B cell (primary cell): ENCODE data around the gene GPR137. TPM values are rescaled to one million over a fixed set of nuclear protein-coding genes. Genes with fewer than 3 reads are reported as not detected.

Experiments used
- ATAC-seq: fragments of 200-7000 bp; cut with Tn5 transposase; one replicate; pipeline ENCODE4 v1.10.0; 2021; ENCODE audit warnings: low read depth, mild to moderate bottlenecking, moderate number of reproducible peaks, moderate library complexity
- CTCF ChIA-PET: fragments of 350-600 bp; sonication (Branson Sonifier 250); formaldehyde crosslinking; loops from one replicate; lab custom pipeline; 2021; ENCODE audit warnings: antibody characterized with exemption, inconsistent platforms; lab: Charles Lee
- POLR2A ChIA-PET: fragments of 350-600 bp; sonication (Branson Sonifier 250); formaldehyde crosslinking; loops from one replicate; lab custom pipeline; 2021; ENCODE audit warnings: antibody characterized with exemption; lab: Charles Lee
- DNase-seq: peaks from one replicate; pipeline ENCODE4 v3.0.0; 2013
- H2AFZ ChIP-seq: 2 replicates; pipeline ENCODE4 v1.6.1; 2012; ENCODE audit warnings: mild to moderate bottlenecking, low read depth, low read length; ENCODE audit not compliant: insufficient read depth, poor library complexity, severe bottlenecking
- H3K27ac ChIP-seq, 2 donors: 1 replicate in 1 of 2; 2 replicates in 1 of 2; pipeline ENCODE4 v1.5.1; 2012 to 2013; ENCODE audit warnings: low read length in 2 of 2, mild to moderate bottlenecking in 2 of 2, moderate library complexity in 1 of 2
- H3K27me3 ChIP-seq, 4 experiments: fragments of 200-600 bp in 1 of 4; sonication (generic) in 1 of 4; replicated peaks in 1 of 4; 1 replicate in 2 of 4; 2 replicates in 2 of 4; pipeline versions ENCODE4 v1.6.1 to v1.7.0; 2013 to 2016; ENCODE audit warnings: low read length in 3 of 4, mild to moderate bottlenecking in 2 of 4, mixed read lengths in 1 of 4, moderate library complexity in 1 of 4; ENCODE audit not compliant: insufficient read depth in 4 of 4, control insufficient read depth in 3 of 4; ENCODE audit errors: control extremely low read depth in 1 of 4
- H3K36me3 ChIP-seq, 2 experiments: replicated peaks in 1 of 2; 1 replicate in 1 of 2; 2 replicates in 1 of 2; pipeline versions ENCODE4 v1.6.1 to v1.7.1; 2013; ENCODE audit warnings: low read length in 1 of 2; ENCODE audit not compliant: insufficient read depth in 2 of 2, control insufficient read depth in 1 of 2; ENCODE audit errors: control extremely low read depth in 1 of 2, extremely low read depth in 1 of 2
- H3K4me1 ChIP-seq, 2 donors: fragments of 200-600 bp in 1 of 2; sonication (generic) in 1 of 2; 1 replicate in 1 of 2; 2 replicates in 1 of 2; pipeline versions ENCODE4 v1.5.1 to v1.6.1; 2013 to 2017; ENCODE audit warnings: low read length in 2 of 2; ENCODE audit not compliant: control insufficient read depth in 2 of 2, insufficient read depth in 2 of 2
- H3K4me2 ChIP-seq: replicated peaks from 2 replicates; pipeline ENCODE3; 2012; ENCODE audit warnings: mild to moderate bottlenecking, low read depth, low read length; ENCODE audit not compliant: poor library complexity, severe bottlenecking
- H3K4me3 ChIP-seq, 5 experiments: fragments of 200-600 bp in 1 of 5; sonication (generic) in 1 of 5; 1 replicate in 3 of 5; 2 replicates in 2 of 5; pipeline versions ENCODE4 v1.5.1 to v1.7.0; 2011 to 2016; ENCODE audit warnings: low read length in 4 of 5, mild to moderate bottlenecking in 4 of 5, low read depth in 2 of 5, control low read depth in 1 of 5, moderate library complexity in 1 of 5; ENCODE audit not compliant: insufficient read depth in 1 of 5; ENCODE audit errors: control extremely low read depth in 1 of 5, extremely low read depth in 1 of 5
- H3K79me2 ChIP-seq: fragments of 200-600 bp; sonication (generic); one replicate; pipeline ENCODE4 v1.6.0; 2016; ENCODE audit warnings: low read length; ENCODE audit not compliant: control insufficient read depth, insufficient read depth
- H3K9ac ChIP-seq: fragments of 200-600 bp; sonication (generic); 2 replicates; pipeline ENCODE4 v1.6.1; 2017; ENCODE audit warnings: mild to moderate bottlenecking, low read length, moderate library complexity
- H3K9me3 ChIP-seq, 3 donors: one replicate each; pipeline versions ENCODE4 v1.6.1 to v1.7.1; 2013; ENCODE audit warnings: low read length in 2 of 3; ENCODE audit not compliant: control insufficient read depth in 2 of 3, insufficient read depth in 1 of 3; ENCODE audit errors: control extremely low read depth in 1 of 3
- H4K20me1 ChIP-seq: 2 replicates; pipeline ENCODE4 v1.6.0; 2012; ENCODE audit warnings: mild to moderate bottlenecking, low read length; ENCODE audit not compliant: insufficient read depth, control insufficient read depth, poor library complexity, severe bottlenecking
- H3K27ac Mint-ChIP-seq: one replicate; pipeline ENCODE4 v1.8.0; 2021; ENCODE audit warnings: mixed read lengths
- H3K27me3 Mint-ChIP-seq: one replicate; pipeline ENCODE4 v1.8.0; 2021; ENCODE audit warnings: mixed read lengths
- H3K4me1 Mint-ChIP-seq: one replicate; pipeline ENCODE4 v1.8.0; 2021; ENCODE audit warnings: mixed read lengths
- H3K4me3 Mint-ChIP-seq: one replicate; pipeline ENCODE4 v1.8.0; 2021; ENCODE audit warnings: mixed read lengths
- H3K9me3 Mint-ChIP-seq: one replicate; pipeline ENCODE4 v1.8.0; 2022; ENCODE audit warnings: mixed read lengths; ENCODE audit not compliant: insufficient read depth
- EZH2 ChIP-seq: IDR thresholded peaks from 2 replicates; pipeline ENCODE4 v1.6.1; 2012; ENCODE audit warnings: borderline replicate concordance, low read depth, mild to moderate bottlenecking, moderate library complexity, low read length; ENCODE audit not compliant: insufficient read depth, poor library complexity, severe bottlenecking
- WGBS: methylation state at CpG from one replicate; pipeline ENCODE4 v1.1.5; 2013; ENCODE audit warnings: missing lambda C conversion rate; ENCODE audit not compliant: insufficient coverage; 5-methylcytosine and 5-hydroxymethylcytosine counted together
- intact Hi-C: fragments of 100-400 bp; cut with micrococcal nuclease; formaldehyde crosslinking; loops from one replicate; pipeline ENCODE4 v1.10.0; 2022
- polyA plus RNA-seq: library from polyadenylated mRNA; depleted of rRNA; stranded (reverse); fragments of >200 nt; gene quantifications from 2 replicates; pipeline ENCODE4 v1.2.3, GENCODE V29; 2012
- total RNA-seq, 2 donors: library from RNA; stranded (reverse); fragments of 120-200 nt in 1 of 2; gene quantifications; 1 replicate in 1 of 2; 2 replicates in 1 of 2; pipeline versions ENCODE4 v1.2.3 to v1.2.4, GENCODE V29; 2013 to 2022
- TF ChIP-seq, protein P1 (sequence below): fragments of 200-600 bp; IDR thresholded peaks from one replicate; pipeline ENCODE4 v1.8.0; 2022; ENCODE audit warnings: antibody characterized with exemption, mild to moderate bottlenecking

Gene GPR137
- total and polyA plus RNA-seq, 2 donors (not counting 1 experiment from before 2014, with no cell fraction given), result 49.9 to 66.1 TPM

GRCh38 chr11:64292460-64293254 is 7.0 kb downstream of the GPR137 start:
- peaks cover 8 to 30% of the 10 kb centered on the region in 2 donors for H3K4me1 ChIP-seq
- H3K4me2 ChIP-seq, result peak overlapping the region; percentile 89
- WGBS, result 40% methylated on average over 35 of the region's 42 CpGs
- intact Hi-C loops, result no loop called here
- TF ChIP-seq, protein P1, sequence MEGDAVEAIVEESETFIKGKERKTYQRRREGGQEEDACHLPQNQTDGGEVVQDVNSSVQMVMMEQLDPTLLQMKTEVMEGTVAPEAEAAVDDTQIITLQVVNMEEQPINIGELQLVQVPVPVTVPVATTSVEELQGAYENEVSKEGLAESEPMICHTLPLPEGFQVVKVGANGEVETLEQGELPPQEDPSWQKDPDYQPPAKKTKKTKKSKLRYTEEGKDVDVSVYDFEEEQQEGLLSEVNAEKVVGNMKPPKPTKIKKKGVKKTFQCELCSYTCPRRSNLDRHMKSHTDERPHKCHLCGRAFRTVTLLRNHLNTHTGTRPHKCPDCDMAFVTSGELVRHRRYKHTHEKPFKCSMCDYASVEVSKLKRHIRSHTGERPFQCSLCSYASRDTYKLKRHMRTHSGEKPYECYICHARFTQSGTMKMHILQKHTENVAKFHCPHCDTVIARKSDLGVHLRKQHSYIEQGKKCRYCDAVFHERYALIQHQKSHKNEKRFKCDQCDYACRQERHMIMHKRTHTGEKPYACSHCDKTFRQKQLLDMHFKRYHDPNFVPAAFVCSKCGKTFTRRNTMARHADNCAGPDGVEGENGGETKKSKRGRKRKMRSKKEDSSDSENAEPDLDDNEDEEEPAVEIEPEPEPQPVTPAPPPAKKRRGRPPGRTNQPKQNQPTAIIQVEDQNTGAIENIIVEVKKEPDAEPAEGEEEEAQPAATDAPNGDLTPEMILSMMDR, result no peak
- no peak for TF ChIP-seq EZH2
- H2AFZ ChIP-seq, result no peak overlapping the region
- H3K79me2 ChIP-seq, result peaks cover 3% of the 10 kb centered on the region
- ChIA-PET CTCF (interaction anchor here (1.5 to 6.8 kb wide), 2 partner anchors 10 to 49 kb away, joined by 3 to 47 read pairs; partner anchors contain the start of gene CATSPERZ), POLR2A (interaction anchor here (0.7 to 1.6 kb wide), 2 partner anchors 23 to 428 kb away, joined by 3 to 4 read pairs; no protein-coding TSS in a partner anchor)
- H4K20me1 ChIP-seq, result peaks cover 25% of the 10 kb centered on the region
- Mint-ChIP-seq H3K4me3 (peak overlapping the region; percentile 61), H3K27me3 (peaks cover 45% of the 10 kb centered on the region), H3K27ac (no peak overlapping the region), H3K4me1 (peaks cover 9% of the 10 kb centered on the region), H3K9me3 (no peaks in the 10 kb centered on the region)
- ATAC-seq (no peak), DNase-seq (peak; percentile 34)
- H3K27ac ChIP-seq, result no peak overlapping the region
- H3K36me3 ChIP-seq, result no peaks in the 10 kb centered on the region
- peak overlapping the region in 3 of 5 experiments; percentile 32 to 54 (median 45) for H3K4me3 ChIP-seq
- H3K9me3 ChIP-seq, result peaks cover 0 to 17% (median 0%) of the 10 kb centered on the region in 3 donors
- H3K9ac ChIP-seq, result peak overlapping the region; percentile 43
- peaks cover 0 to 65% (median 49%) of the 10 kb centered on the region in 4 experiments for H3K27me3 ChIP-seq

- H3K9me3 ChIP-seq, result peaks cover 0 to 23% (median 0%) of the 10 kb centered on the region in 3 donors
- no peak overlapping the region for H2AFZ ChIP-seq
- Mint-ChIP-seq H3K4me1 (peaks cover 14% of the 10 kb centered on the region), H3K27ac (no peak overlapping the region), H3K9me3 (no peaks in the 10 kb centered on the region), H3K4me3 (no peak overlapping the region), H3K27me3 (peaks cover 56% of the 10 kb centered on the region)
- intact Hi-C loops, result no loop called here
- H3K36me3 ChIP-seq, result no peaks in the 10 kb centered on the region
- no peak for DNase-seq
- no peak overlapping the region for H3K9ac ChIP-seq
- peaks cover 26% of the 10 kb centered on the region for H4K20me1 ChIP-seq
- TF ChIP-seq, protein P1, result no peak
- no peak for TF ChIP-seq EZH2
- no peak overlapping the region for H3K4me2 ChIP-seq
- H3K79me2 ChIP-seq, result peaks cover 3% of the 10 kb centered on the region
- no peak for ATAC-seq
- peaks cover 18 to 46% of the 10 kb centered on the region in 2 donors for H3K4me1 ChIP-seq
- no peak overlapping the region for H3K27ac ChIP-seq
- CTCF ChIA-PET, result interaction anchor here (0.6 to 0.8 kb wide), 2 partner anchors 10 to 107 kb away, joined by 3 to 4 read pairs; no protein-coding TSS in a partner anchor
- H3K27me3 ChIP-seq, result peaks cover 0 to 86% (median 63%) of the 10 kb centered on the region in 4 experiments
- no CpG with 5 or more reads among the region's 3 CpGs for WGBS
- H3K4me3 ChIP-seq, result no peak overlapping the region
- POLR2A ChIA-PET, result interaction anchor here (0.7 kb wide), 1 partner anchor 1280 kb away, joined by 10 read pairs; no protein-coding TSS in a partner anchor
Observed at GRCh38 chr11:64294774-64295173, 9.1 kb downstream of the GPR137 start.
